HG03457 (cell line): ENCODE results near the gene UBE2L6.
A peak's percentile ranks its signal among the peaks of the same experiment; 100 is the strongest.
"Not testable (repeated sequence)": the region's sequence is repeated elsewhere in the genome, so short reads cannot be mapped to it uniquely, and the experiment has no call there.

ENCODE experiments used
- ATAC-seq: cut with Tn5 transposase; IDR thresholded peaks from one replicate; pipeline ENCODE4 v1.9.1; 2021; ENCODE audit warnings: moderate number of reproducible peaks; ENCODE audit not compliant: unreplicated experiment

Gene UBE2L6

DNA sequence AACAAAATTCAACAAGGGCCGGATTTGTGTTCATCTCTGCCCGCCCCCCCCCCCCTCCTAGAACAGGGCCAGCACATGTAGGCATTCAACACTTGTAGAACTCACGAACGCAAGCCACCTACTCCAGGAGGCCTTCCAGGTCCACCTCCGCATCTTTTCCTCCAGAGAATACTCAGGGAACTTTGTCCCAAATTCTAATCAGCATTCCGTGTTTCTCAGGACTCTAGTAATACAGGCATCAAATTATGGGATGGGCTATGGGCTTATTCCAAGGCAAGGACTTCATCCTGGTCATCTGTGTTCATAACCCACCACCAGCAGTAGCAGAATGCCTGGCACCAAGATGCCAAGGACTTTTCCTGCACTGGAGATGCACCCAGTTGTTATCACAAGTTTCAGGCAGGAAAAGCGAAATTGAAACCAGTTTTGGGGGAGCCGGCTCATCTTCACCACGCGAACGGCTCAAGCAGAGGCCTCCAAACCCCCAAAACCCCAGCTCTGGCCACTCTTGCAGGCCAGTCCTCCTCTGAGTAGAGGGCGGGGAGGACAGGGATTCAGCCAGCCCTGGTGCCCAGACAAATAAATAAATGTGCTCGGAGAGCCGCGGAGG, 462 bp downstream of the UBE2L6 start:
- ATAC-seq, result no peak

GRCh38 chr11:57566005-57566904, 1.2 kb downstream of the UBE2L6 start:
- peak; percentile 46 for ATAC-seq

DNA sequence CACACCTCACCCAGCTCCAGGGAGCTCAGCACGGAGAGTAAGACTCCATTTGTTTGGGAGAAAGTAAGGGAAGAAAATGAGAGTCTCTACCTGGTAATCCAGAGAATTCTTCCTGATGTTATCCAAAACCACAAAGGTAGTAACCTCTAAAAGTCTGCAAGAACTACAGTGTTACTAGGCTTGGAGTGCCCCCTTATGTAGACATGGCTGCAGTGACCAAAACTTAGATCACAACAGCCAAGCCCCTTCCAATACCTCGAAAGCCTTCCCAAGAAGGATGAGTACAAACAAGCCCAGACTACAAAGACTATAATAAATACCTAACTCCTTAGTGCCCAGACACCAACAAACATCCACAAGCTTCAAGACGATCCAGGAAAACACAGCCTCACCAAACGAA, 4.9 kb downstream of the UBE2L6 start:
- ATAC-seq, result no peak

GRCh38 chr11:57560146-57560545, 7.3 kb downstream of the UBE2L6 start:
- no peak for ATAC-seq

DNA sequence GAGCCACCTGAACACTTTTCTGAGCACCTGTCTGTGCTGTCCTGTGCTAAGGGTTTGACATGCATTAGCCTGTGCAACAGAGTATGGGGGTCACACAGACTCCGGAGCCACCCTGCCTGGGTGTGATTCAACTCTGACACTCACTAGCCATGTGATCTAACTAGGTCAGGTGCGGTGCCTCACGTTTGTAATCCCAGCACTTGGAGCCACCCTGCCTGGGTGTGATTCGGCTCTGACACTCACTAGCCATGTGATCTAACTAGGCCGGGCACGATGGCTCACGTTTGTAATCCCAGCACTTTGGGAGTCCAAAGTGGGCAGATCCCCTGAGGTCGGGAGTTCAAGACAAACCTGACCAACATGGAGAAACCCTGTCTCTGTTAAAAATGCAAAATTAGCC, 11.4 kb downstream of the UBE2L6 start:
- no peak for ATAC-seq

DNA sequence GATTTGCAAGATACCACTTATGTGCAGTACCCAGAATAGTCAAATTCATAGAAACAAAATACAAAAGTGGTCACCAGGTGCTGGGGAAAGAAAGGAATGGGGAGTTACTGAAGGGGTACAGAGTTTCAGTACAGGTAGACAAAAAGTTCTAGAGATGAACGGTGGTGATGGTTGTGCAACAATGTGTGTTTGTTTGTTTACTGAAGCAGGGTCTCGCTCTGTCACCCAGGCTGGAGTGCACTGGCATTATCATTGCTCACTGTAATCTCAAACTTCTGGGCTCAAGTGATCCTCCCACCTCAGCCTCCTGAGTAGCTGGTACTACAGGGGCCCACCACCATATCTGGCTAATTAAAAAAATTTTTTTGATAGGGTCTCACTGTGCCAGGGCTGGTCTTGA, 12.1 kb downstream of the UBE2L6 start:
- no peak for ATAC-seq

- no peak for ATAC-seq
Measured at GRCh38 chr11:57552479-57552878, 15.0 kb downstream of the UBE2L6 start.

- no peak for ATAC-seq
Measured at GRCh38 chr11:57551941-57552340, 15.5 kb downstream of the UBE2L6 start.

- ATAC-seq, result no peak
Measured at GRCh38 chr11:57549983-57550382, 17.5 kb downstream of the UBE2L6 start.

DNA sequence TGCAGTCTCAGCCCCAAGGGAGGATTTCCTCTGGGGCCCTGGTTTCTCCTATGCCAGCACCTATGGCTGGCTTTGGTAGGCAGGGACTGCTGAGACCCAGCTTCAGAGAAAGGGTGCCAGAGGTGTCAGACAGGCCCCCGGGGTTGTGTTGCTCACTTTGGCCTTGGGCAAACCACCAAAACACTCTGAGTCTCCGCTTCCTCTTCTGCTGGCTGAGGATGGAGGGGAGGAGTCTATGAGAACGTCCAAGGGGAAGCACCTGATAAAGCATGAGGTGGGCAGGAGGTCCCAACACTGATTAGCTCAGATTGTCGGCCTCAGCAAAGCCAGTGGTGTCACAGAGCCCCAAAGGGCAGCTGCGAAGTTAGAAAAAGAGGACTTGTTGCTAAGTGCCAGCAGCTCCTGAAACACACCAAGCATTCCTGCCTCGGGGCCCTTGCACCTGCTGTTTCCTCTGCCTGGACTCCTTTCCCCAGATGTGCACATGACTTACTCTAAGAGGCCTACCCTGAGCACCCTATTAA, 19.6 kb downstream of the UBE2L6 start:
- peak; percentile 90 for ATAC-seq

DNA sequence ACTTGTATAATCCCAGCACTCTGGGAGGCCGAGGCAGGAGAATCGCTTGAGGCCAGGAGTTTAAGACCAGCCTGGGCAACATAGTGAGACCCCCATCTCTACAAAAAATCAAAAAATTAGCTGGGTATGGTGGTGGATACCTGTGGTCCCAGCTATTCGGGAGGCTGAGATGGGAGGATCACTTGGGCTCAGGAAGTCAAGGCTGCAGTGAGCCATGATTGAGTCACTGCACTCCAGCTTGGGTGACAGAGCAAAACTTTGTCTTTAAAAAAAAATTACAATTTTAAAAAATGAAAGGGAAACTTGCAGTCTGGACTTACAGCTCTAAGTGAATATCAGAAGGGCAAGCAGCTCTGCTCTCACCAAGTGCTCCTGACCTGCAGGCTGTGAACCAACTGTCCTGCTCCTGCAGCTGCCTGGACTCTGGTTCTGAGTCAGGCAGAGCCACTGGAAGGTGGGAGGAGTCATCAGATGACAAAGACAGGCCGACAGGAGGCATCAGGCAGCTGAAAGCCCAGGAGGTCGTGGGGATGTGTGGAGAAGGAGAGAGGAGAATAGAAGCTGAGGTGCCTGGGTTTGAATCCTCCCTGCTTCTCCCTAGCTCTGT, 20.5 kb downstream of the UBE2L6 start:
- no peak for ATAC-seq

DNA sequence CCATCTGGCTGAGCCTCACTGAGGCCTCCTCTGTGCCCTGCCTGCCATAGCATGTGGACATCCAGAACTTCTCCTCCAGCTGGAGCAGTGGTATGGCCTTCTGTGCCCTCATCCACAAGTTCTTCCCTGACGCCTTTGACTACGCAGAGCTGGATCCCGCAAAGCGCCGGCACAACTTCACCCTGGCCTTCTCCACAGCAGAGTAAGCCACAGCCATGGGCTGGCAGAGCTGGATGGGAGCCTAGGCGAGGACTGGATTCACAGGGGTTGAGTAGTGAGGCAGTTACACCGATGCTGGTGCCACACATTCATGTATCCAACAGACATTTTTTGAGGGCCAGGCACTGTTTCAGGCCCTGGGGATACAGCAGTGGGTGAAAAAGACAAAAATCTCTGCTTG, 21.0 kb downstream of the UBE2L6 start:
- no peak for ATAC-seq

- no peak for ATAC-seq
Measured at GRCh38 chr11:57545883-57546282, 21.6 kb downstream of the UBE2L6 start.

- no peak for ATAC-seq
Measured at GRCh38 chr11:57544566-57544965, 22.9 kb downstream of the UBE2L6 start.

DNA sequence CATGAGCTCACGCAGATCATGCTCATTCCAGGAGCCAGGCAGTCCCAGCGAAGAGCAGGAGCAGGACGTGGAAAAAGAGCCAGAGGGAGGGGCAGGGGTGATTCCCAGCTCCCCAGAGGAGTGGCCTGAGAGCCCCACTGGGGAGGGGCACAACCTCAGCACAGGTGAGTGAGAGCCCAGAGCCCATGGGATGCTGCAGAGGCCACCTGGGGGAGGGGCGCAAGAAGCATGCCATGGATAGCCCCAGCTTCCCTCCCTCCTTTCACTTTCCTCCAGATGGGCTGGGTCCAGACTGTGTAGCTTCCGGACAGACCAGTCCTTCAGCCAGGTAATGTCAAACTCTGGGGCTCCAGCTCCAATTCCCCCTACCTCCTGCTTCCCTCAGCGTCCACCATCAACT, 23.9 kb downstream of the UBE2L6 start:
- no peak for ATAC-seq

- ATAC-seq, result no peak
Measured at GRCh38 chr11:57542582-57542981, 24.9 kb downstream of the UBE2L6 start.

- no peak for ATAC-seq
Measured at GRCh38 chr11:57541169-57541568, 26.3 kb downstream of the UBE2L6 start.

GRCh38 chr11:57539342-57539741, 28.1 kb downstream of the UBE2L6 start:
- ATAC-seq, result no peak

GRCh38 chr11:57536947-57537619, 30.4 kb downstream of the UBE2L6 start, which contains the start of gene SMTNL1:
TSS of gene SMTNL1 (plus strand) at chr11:57537595. CDS start at chr11:57542643, 5,048 bp downstream.
- ATAC-seq, result no peak

DNA sequence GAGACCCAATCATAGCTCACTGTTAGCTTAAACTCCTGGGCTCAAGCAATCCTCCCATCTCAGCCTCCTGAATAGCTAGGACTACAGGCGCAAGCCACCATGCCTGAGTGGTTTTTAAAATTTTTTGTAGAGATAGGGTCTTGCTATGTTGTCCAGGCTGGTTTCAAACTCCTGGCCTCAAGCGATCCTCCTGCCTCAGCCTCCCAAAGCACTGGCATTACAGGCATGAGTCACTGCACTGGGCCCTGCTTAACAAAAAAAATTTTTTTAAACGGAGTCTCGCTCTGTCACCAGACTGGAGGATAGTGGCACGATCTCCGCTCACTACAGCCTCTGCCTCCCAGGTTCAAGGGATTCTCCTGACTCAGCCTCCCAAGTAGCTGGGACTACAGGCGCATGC, 33.0 kb downstream of the UBE2L6 start:
- not testable (repeated sequence) for ATAC-seq
